ENCODE results near the gene BTF3. TPM values are rescaled to one million over a fixed set of nuclear protein-coding genes. Genes with fewer than 3 reads are reported as not detected.

Gene BTF3
- total and polyA plus RNA-seq, 2 experiments from 2014 or later = 506 to 1,148 TPM

- no peak for DNase-seq (ENCODE audit: low spot score)
- Histone ChIP-seq H3F3A (replicated peaks; ENCODE audit: low read depth) (no peaks in the 10 kb centered on the region), H3K27ac (ENCODE audit: low read depth) (no peak overlapping the region), H3K79me2 (replicated peaks; ENCODE audit: insufficient read depth) (no peaks in the 10 kb centered on the region), H2AFZ (no peak overlapping the region), H3K4me1 (ENCODE audit: insufficient read depth) (0 out of 2 replicates have a peak, but pooled peaks cover 2% of the 10 kb centered on the region), H3K4me3 (no peak overlapping the region), H3K4me2 (no peak overlapping the region), H3K27me3 (ENCODE audit: insufficient read depth) (no peaks in the 10 kb centered on the region), H3K9me2 (ENCODE audit: insufficient read depth) (peaks cover 4% of the 10 kb centered on the region; the same call in 1 of the 2 replicates), H4K20me1 (replicated peaks; ENCODE audit: insufficient read depth) (no peaks in the 10 kb centered on the region), H3K36me3 (ENCODE audit: insufficient read depth) (no peaks in the 10 kb centered on the region)
- Mint-ChIP-seq H3K27ac (no peak overlapping the region), H3K36me3 (ENCODE audit: low read depth) (no peaks in the 10 kb centered on the region; the same call in 2 of the 3 replicates), H3K27me3 (ENCODE audit: insufficient read depth, low read depth, poor library complexity) (peaks cover 2% of the 10 kb centered on the region), H3K4me3 (no peak overlapping the region), H3K4me1 (peaks cover 2% of the 10 kb centered on the region; the same call in 1 of the 3 replicates), H3K9me3 (no peaks in the 10 kb centered on the region)
- no peak for ATAC-seq
- TF ChIP-seq NANOG (IDR thresholded peaks at IDR 0.05; ENCODE audit: borderline replicate concordance) (no peak), CREB1 (CRISPR knock-in tag; IDR thresholded peaks at IDR 0.05; ENCODE audit: low read depth) (no peak), ZNF331 (CRISPR knock-in tag; IDR thresholded peaks at IDR 0.05; ENCODE audit: low read depth) (no peak), REST (IDR thresholded peaks at IDR 0.05; ENCODE audit: unreplicated experiment) (no peak), STAT1 (IDR thresholded peaks at IDR 0.05; ENCODE audit: unreplicated experiment) (no peak), EZH2 (IDR thresholded peaks at IDR 0.05; ENCODE audit: low read depth, unreplicated experiment) (no peak), EZH2phosphoT487 (IDR thresholded peaks at IDR 0.05; ENCODE audit: unreplicated experiment) (no peak), POLR2AphosphoS5 (IDR thresholded peaks at IDR 0.05; ENCODE audit: low read depth) (no peak), ZNF114 (CRISPR knock-in tag; IDR thresholded peaks at IDR 0.05) (no peak)
- TF ChIP-seq, protein P1, sequence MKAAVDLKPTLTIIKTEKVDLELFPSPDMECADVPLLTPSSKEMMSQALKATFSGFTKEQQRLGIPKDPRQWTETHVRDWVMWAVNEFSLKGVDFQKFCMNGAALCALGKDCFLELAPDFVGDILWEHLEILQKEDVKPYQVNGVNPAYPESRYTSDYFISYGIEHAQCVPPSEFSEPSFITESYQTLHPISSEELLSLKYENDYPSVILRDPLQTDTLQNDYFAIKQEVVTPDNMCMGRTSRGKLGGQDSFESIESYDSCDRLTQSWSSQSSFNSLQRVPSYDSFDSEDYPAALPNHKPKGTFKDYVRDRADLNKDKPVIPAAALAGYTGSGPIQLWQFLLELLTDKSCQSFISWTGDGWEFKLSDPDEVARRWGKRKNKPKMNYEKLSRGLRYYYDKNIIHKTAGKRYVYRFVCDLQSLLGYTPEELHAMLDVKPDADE (IDR thresholded peaks at IDR 0.05) = no peak
- TF ChIP-seq, protein P2, sequence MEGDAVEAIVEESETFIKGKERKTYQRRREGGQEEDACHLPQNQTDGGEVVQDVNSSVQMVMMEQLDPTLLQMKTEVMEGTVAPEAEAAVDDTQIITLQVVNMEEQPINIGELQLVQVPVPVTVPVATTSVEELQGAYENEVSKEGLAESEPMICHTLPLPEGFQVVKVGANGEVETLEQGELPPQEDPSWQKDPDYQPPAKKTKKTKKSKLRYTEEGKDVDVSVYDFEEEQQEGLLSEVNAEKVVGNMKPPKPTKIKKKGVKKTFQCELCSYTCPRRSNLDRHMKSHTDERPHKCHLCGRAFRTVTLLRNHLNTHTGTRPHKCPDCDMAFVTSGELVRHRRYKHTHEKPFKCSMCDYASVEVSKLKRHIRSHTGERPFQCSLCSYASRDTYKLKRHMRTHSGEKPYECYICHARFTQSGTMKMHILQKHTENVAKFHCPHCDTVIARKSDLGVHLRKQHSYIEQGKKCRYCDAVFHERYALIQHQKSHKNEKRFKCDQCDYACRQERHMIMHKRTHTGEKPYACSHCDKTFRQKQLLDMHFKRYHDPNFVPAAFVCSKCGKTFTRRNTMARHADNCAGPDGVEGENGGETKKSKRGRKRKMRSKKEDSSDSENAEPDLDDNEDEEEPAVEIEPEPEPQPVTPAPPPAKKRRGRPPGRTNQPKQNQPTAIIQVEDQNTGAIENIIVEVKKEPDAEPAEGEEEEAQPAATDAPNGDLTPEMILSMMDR (conservative IDR thresholded peaks at IDR 0.05; ENCODE audit: low read depth in 2 of 2) = no peak
- TF ChIP-seq, protein P3, sequence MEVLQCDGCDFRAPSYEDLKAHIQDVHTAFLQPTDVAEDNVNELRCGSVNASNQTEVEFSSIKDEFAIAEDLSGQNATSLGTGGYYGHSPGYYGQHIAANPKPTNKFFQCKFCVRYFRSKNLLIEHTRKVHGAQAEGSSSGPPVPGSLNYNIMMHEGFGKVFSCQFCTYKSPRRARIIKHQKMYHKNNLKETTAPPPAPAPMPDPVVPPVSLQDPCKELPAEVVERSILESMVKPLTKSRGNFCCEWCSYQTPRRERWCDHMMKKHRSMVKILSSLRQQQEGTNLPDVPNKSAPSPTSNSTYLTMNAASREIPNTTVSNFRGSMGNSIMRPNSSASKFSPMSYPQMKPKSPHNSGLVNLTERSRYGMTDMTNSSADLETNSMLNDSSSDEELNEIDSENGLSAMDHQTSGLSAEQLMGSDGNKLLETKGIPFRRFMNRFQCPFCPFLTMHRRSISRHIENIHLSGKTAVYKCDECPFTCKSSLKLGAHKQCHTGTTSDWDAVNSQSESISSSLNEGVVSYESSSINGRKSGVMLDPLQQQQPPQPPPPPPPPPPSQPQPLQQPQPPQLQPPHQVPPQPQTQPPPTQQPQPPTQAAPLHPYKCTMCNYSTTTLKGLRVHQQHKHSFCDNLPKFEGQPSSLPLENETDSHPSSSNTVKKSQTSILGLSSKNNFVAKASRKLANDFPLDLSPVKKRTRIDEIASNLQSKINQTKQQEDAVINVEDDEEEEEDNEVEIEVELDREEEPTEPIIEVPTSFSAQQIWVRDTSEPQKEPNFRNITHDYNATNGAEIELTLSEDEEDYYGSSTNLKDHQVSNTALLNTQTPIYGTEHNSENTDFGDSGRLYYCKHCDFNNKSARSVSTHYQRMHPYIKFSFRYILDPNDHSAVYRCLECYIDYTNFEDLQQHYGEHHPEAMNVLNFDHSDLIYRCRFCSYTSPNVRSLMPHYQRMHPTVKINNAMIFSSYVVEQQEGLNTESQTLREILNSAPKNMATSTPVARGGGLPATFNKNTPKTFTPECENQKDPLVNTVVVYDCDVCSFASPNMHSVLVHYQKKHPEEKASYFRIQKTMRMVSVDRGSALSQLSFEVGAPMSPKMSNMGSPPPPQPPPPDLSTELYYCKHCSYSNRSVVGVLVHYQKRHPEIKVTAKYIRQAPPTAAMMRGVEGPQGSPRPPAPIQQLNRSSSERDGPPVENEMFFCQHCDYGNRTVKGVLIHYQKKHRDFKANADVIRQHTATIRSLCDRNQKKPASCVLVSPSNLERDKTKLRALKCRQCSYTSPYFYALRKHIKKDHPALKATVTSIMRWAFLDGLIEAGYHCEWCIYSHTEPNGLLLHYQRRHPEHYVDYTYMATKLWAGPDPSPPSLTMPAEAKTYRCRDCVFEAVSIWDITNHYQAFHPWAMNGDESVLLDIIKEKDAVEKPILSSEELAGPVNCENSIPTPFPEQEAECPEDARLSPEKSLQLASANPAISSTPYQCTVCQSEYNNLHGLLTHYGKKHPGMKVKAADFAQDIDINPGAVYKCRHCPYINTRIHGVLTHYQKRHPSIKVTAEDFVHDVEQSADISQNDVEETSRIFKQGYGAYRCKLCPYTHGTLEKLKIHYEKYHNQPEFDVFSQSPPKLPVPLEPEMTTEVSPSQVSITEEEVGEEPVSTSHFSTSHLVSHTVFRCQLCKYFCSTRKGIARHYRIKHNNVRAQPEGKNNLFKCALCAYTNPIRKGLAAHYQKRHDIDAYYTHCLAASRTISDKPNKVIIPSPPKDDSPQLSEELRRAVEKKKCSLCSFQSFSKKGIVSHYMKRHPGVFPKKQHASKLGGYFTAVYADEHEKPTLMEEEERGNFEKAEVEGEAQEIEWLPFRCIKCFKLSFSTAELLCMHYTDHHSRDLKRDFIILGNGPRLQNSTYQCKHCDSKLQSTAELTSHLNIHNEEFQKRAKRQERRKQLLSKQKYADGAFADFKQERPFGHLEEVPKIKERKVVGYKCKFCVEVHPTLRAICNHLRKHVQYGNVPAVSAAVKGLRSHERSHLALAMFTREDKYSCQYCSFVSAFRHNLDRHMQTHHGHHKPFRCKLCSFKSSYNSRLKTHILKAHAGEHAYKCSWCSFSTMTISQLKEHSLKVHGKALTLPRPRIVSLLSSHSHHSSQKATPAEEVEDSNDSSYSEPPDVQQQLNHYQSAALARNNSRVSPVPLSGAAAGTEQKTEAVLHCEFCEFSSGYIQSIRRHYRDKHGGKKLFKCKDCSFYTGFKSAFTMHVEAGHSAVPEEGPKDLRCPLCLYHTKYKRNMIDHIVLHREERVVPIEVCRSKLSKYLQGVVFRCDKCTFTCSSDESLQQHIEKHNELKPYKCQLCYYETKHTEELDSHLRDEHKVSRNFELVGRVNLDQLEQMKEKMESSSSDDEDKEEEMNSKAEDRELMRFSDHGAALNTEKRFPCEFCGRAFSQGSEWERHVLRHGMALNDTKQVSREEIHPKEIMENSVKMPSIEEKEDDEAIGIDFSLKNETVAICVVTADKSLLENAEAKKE (CRISPR knock-in tag; IDR thresholded peaks at IDR 0.05) = no peak
Observed at GRCh38 chr5:73550016-73550415, 51.8 kb downstream of the BTF3 start.
